Ascending aorta (tissue), 2 donors: ENCODE measurements around the gene AICDA. TPM values are rescaled to one million over a fixed set of nuclear protein-coding genes. Genes with fewer than 3 reads are reported as not detected.
"Not testable (repeated sequence)": the region's sequence is repeated elsewhere in the genome, so short reads cannot be mapped to it uniquely, and the experiment has no call there.

Experiments used
- DNase-seq, 2 donors: peaks; one replicate each; pipeline ENCODE4 v3.0.0-alpha.2; 2019; ENCODE audit warnings: low spot score in 2 of 2
- H3K27ac ChIP-seq, 2 donors: fragments of 200-600 bp; sonication (generic); one replicate each; pipeline ENCODE4 v1.5.1; 2016 to 2017; ENCODE audit warnings: mild to moderate bottlenecking in 1 of 2
- H3K27me3 ChIP-seq: fragments of 200-600 bp; sonication (generic); one replicate; pipeline ENCODE4 v1.5.1; 2017
- H3K36me3 ChIP-seq, 2 donors: fragments of 200-600 bp; sonication (generic); one replicate each; pipeline ENCODE4 v1.5.1; 2016
- H3K4me1 ChIP-seq, 2 donors: fragments of 200-600 bp; sonication (generic); one replicate each; pipeline ENCODE4 v1.5.1; 2016 to 2017; ENCODE audit warnings: mild to moderate bottlenecking in 1 of 2
- H3K4me3 ChIP-seq, 2 donors: fragments of 200-600 bp; sonication (generic); one replicate each; pipeline ENCODE4 v1.5.1; 2016 to 2017; ENCODE audit warnings: mild to moderate bottlenecking in 1 of 2
- H3K9me3 ChIP-seq, 2 donors: fragments of 200-600 bp; sonication (generic); one replicate each; pipeline ENCODE4 v1.5.1; 2016
- CTCF ChIP-seq, 3 experiments: fragments of 200-600 bp in 2 of 3; fragments of 450-650 bp in 1 of 3; sonication (generic) in 2 of 3; IDR thresholded peaks; one replicate each; pipeline ENCODE4 v1.5.1; 2016 to 2019; ENCODE audit warnings: antibody characterized with exemption in 3 of 3, mild to moderate bottlenecking in 1 of 3, moderate library complexity in 1 of 3
- intact Hi-C: fragments of 100-400 bp; cut with DNase I; formaldehyde crosslinking; loops from one replicate; pipeline ENCODE4 v1.15.1; 2023
- total RNA-seq: library from RNA; depleted of rRNA; stranded (reverse); fragments of >200 nt; gene quantifications from one replicate; pipeline ENCODE4 v1.1.0, GENCODE V29; 2016

AICDA gene
- total RNA-seq, 1 donor from 2014 or later, result not detected

DNA sequence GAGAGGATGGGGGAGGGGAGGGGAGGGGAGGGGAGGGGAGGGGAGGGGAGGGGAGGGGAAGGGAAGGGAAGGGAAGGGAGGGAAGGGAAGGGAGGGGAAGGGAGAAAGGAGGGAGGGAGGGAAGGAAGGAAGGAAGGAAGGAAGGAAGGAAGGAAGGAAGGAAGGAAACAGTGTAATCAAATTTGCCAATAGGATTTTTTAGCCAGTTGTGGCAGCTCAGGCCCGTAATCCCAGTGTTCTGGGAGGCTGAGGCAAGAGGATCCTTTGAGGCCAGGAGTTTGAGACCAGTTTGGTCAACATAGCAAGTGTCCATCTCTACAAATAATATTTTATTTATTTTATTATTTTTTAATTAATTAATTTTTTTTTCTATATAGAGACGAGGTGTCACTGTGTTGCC is 19.4 kb downstream of the AICDA start:
- H3K36me3 ChIP-seq, result no peaks in the 10 kb centered on the region
- H3K4me1 ChIP-seq, result no peaks in the 10 kb centered on the region
- H3K27me3 ChIP-seq, result no peaks in the 10 kb centered on the region
- no peak for DNase-seq
- H3K27ac ChIP-seq, result no peak overlapping the region
- no peak overlapping the region for H3K4me3 ChIP-seq
- H3K9me3 ChIP-seq, result no peaks in the 10 kb centered on the region
- TF ChIP-seq CTCF (IDR thresholded peaks at IDR 0.05), result no peak
- intact Hi-C loops, result no loop called here

DNA sequence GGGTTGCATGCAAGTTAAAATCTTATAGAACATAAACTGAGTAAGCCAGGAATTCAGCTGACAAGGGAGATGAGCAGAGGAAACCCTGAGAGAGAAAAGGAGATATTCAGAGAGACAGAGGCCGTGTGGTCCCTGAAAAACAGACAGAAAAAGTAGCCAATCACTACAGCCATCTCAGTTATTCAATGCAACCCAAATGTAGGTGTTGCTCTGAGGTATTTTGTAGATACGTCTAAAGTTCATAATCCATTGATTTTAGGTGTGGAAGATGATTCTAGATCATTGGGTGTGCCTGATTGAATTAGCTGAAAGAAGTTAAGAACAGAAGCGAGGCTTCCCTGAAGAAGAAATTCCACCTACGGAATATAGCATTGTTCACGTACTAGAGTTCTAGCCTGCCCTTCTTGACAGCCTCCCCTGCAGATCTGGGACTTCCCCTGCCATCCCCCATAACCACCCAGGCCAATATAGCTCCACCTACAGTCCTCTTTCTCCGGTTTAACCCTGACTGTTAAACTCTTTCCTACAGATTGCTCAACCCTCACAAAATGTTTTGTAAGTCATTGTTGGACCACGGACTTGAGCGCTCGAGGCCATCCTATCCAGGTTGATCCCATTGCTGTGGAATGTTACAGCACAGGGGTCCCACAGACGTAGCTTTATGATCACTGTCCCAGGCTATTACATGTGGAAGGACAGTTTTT is 21.7 kb downstream of the AICDA start:
- intact Hi-C loops, result no loop called here
- Histone ChIP-seq H3K27me3 (no peaks in the 10 kb centered on the region), H3K27ac (no peak overlapping the region), H3K9me3 (no peaks in the 10 kb centered on the region), H3K36me3 (no peaks in the 10 kb centered on the region), H3K4me3 (no peak overlapping the region), H3K4me1 (no peaks in the 10 kb centered on the region)
- TF ChIP-seq CTCF (IDR thresholded peaks at IDR 0.05), result no peak
- no peak for DNase-seq

DNA sequence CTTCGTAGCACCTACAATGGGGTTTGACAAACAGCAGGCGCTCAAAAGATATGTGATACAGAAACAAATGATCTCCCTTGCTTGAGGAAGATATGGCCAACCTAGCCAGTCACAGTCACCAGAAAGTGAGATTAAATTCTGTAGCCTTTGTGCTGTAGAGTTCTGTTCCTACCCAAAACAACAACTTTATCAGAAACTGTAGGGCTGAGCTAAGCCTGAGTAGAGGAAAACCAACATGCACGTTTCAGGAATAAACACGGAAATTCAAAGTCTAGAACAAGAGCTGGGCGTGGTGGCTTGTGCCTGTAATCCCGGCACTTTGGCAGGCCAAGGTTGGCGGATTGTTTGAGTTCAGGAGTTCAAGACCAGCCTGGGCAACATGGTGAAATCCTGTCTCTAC is 23.0 kb downstream of the AICDA start:
- intact Hi-C loops, result no loop called here

DNA sequence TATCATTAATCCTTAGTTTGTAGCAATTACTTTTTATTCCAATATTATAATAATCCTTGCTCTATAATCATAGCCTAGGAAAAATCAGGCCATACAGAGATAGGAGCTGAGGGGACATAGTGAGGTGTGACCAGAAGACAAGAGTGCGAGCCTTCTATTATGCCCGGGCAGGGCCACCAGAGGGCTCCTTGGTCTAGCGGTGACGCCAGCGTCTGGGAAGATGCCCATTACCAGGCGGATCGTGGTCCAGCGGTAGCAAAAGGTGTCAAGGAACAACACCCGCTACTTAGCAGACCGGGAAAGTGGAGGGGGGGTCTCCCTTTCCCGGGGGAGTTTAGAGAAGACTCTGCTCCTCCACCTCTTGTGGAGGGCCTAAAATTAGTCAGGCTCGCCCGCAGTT is 28.2 kb downstream of the AICDA start:
- H3K4me3 ChIP-seq, H3K4me1 ChIP-seq, DNase-seq, H3K27me3 ChIP-seq, H3K36me3 ChIP-seq, H3K9me3 ChIP-seq, intact Hi-C loops, H3K27ac ChIP-seq: not testable (repeated sequence)

More for the DNA sequence above, 23.0 kb downstream of the AICDA start:
- DNase-seq, result no peak
- Histone ChIP-seq H3K27ac (no peak overlapping the region), H3K9me3 (no peaks in the 10 kb centered on the region), H3K27me3 (no peaks in the 10 kb centered on the region), H3K4me3 (no peak overlapping the region), H3K36me3 (no peaks in the 10 kb centered on the region), H3K4me1 (no peaks in the 10 kb centered on the region)
- TF ChIP-seq CTCF (IDR thresholded peaks at IDR 0.05), result no peak

- no peaks in the 10 kb centered on the region for H3K9me3 ChIP-seq
- H3K27me3 ChIP-seq, result no peaks in the 10 kb centered on the region
- no peaks in the 10 kb centered on the region for H3K36me3 ChIP-seq
- no peaks in the 10 kb centered on the region for H3K4me1 ChIP-seq
- no peak overlapping the region for H3K4me3 ChIP-seq
- DNase-seq, result no peak
- no peak overlapping the region for H3K27ac ChIP-seq
- no peak for TF ChIP-seq CTCF (IDR thresholded peaks at IDR 0.05)
- intact Hi-C loops, result no loop called here
Measured at GRCh38 chr12:8584004-8584403, 28.7 kb downstream of the AICDA start.

DNA sequence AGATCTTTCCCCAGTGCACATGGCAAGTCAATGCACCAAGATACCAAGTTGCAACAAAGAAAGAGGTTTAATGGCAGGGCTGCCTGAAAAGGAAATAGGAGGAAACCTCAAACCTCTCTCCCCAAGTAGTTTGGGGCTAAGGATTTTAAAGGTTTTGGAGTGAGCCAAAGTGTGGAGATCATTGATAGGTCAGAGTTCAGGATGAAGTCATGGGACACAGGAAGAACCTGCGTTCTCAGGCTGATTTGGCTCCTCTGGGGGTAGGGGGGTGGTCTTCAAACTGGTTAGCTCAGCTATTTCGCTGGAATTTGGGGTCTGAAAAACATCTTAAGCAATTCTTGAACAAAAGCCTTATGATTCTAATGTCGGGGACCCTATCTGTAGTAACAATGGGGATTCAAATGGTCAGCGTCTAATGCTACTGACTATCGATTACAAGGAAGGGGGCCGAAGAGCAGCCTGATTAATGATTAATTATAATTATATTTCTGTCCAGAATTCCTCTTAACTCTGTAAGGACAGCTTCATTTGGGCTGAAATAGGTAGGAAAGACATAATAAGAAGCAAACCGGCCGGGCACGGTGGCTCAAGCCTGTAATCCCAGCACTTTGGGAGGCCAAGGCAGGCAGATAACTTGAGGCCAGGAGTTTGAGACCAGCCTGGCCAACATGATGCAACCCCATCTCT is 31.4 kb downstream of the AICDA start:
- Histone ChIP-seq H3K9me3 (no peaks in the 10 kb centered on the region), H3K4me3 (no peak overlapping the region), H3K36me3 (no peaks in the 10 kb centered on the region), H3K27ac (no peak overlapping the region), H3K4me1 (no peaks in the 10 kb centered on the region), H3K27me3 (no peaks in the 10 kb centered on the region)
- DNase-seq, result no peak
- TF ChIP-seq CTCF (IDR thresholded peaks at IDR 0.05), result no peak
- intact Hi-C loops, result no loop called here
